Liver (tissue), 9 donors: Measurements from ENCODE around the gene PRSS12. TPM values are rescaled to one million over a fixed set of nuclear protein-coding genes. Genes with fewer than 3 reads are reported as not detected.

ENCODE experiments used
- DNase-seq: peaks from one replicate; pipeline ENCODE4 v3.0.0-alpha.2; 2017; ENCODE audit warnings: low spot score
- H3K27ac ChIP-seq, 2 donors: one replicate each; pipeline ENCODE4 v1.7.0; 2013; ENCODE audit warnings: inconsistent platforms in 2 of 2, low read length in 2 of 2, control low read depth in 1 of 2, low read depth in 1 of 2, mild to moderate bottlenecking in 1 of 2
- H3K27me3 ChIP-seq, 4 donors: one replicate each; pipeline versions ENCODE4 v1.6.1 to v1.7.0; 2013; ENCODE audit warnings: low read length in 3 of 4, inconsistent platforms in 1 of 4, mild to moderate bottlenecking in 1 of 4, moderate library complexity in 1 of 4; ENCODE audit not compliant: control insufficient read depth in 4 of 4, insufficient read depth in 4 of 4
- H3K36me3 ChIP-seq, 4 donors: one replicate each; pipeline versions ENCODE4 v1.6.1 to v1.7.0; 2013; ENCODE audit warnings: low read length in 3 of 4, mild to moderate bottlenecking in 3 of 4, low read depth in 1 of 4, moderate library complexity in 1 of 4; ENCODE audit not compliant: control insufficient read depth in 4 of 4, insufficient read depth in 3 of 4
- H3K4me1 ChIP-seq, 4 donors: one replicate each; pipeline versions ENCODE4 v1.6.1 to v1.7.0; 2013; ENCODE audit warnings: low read length in 3 of 4, mild to moderate bottlenecking in 3 of 4, moderate library complexity in 1 of 4; ENCODE audit not compliant: control insufficient read depth in 4 of 4, insufficient read depth in 4 of 4
- H3K4me3 ChIP-seq, 3 donors: one replicate each; pipeline versions ENCODE4 v1.6.1 to v1.7.0; 2013; ENCODE audit warnings: low read length in 3 of 3, control low read depth in 1 of 3, low read depth in 1 of 3, mild to moderate bottlenecking in 1 of 3
- H3K9ac ChIP-seq, 2 donors: one replicate each; pipeline ENCODE4 v1.7.0; 2013; ENCODE audit warnings: low read length in 2 of 2, mild to moderate bottlenecking in 2 of 2, moderate library complexity in 2 of 2, control low read depth in 1 of 2, low read depth in 1 of 2
- H3K9me3 ChIP-seq, 4 donors: one replicate each; pipeline versions ENCODE4 v1.6.1 to v1.7.0; 2013; ENCODE audit warnings: low read length in 3 of 4; ENCODE audit not compliant: control insufficient read depth in 4 of 4
- ATF3 ChIP-seq: IDR thresholded peaks from 2 replicates; pipeline ENCODE4 v1.6.1; 2016; ENCODE audit warnings: antibody characterized with exemption
- EGR1 ChIP-seq, 2 donors: IDR thresholded peaks; 2 replicates each; pipeline ENCODE4 v1.6.1; 2016 to 2018; ENCODE audit warnings: antibody characterized with exemption in 2 of 2, low read depth in 2 of 2
- FOXA1 ChIP-seq: IDR thresholded peaks from 2 replicates; pipeline ENCODE4 v1.6.1; 2016; ENCODE audit warnings: antibody characterized with exemption
- FOXA2 ChIP-seq: IDR thresholded peaks from 2 replicates; pipeline ENCODE4 v1.6.1; 2016; ENCODE audit warnings: antibody characterized with exemption
- GABPA ChIP-seq, 2 donors: IDR thresholded peaks in 1 of 2; conservative IDR thresholded peaks in 1 of 2; 2 replicates each; pipeline ENCODE4 v1.6.1; 2016; ENCODE audit warnings: antibody characterized with exemption in 2 of 2, mild to moderate bottlenecking in 1 of 2, moderate library complexity in 1 of 2
- HNF4A ChIP-seq, 2 donors: conservative IDR thresholded peaks; 2 replicates each; pipeline ENCODE4 v1.6.1; 2016; ENCODE audit warnings: antibody characterized with exemption in 2 of 2, mild to moderate bottlenecking in 2 of 2
- HNF4G ChIP-seq: IDR thresholded peaks from 2 replicates; pipeline ENCODE4 v1.6.1; 2016; ENCODE audit warnings: antibody characterized with exemption
- JUND ChIP-seq, 2 donors: IDR thresholded peaks; 2 replicates each; pipeline ENCODE4 v1.6.1; 2016; ENCODE audit warnings: antibody characterized with exemption in 2 of 2
- MAX ChIP-seq: IDR thresholded peaks from 2 replicates; pipeline ENCODE4 v1.6.1; 2016; ENCODE audit warnings: antibody characterized with exemption
- NR2F2 ChIP-seq: IDR thresholded peaks from 2 replicates; pipeline ENCODE4 v1.6.1; 2016; ENCODE audit warnings: antibody characterized with exemption
- RAD21 ChIP-seq, 2 donors: IDR thresholded peaks; 2 replicates each; pipeline ENCODE4 v1.6.1; 2016; ENCODE audit warnings: antibody characterized with exemption in 2 of 2, mild to moderate bottlenecking in 2 of 2
- REST ChIP-seq: IDR thresholded peaks from 2 replicates; pipeline ENCODE4 v1.6.1; 2016; ENCODE audit warnings: antibody characterized with exemption, mild to moderate bottlenecking
- SP1 ChIP-seq: IDR thresholded peaks from 2 replicates; pipeline ENCODE4 v1.6.1; 2018; ENCODE audit warnings: antibody characterized with exemption, mild to moderate bottlenecking
- YY1 ChIP-seq: IDR thresholded peaks from 2 replicates; pipeline ENCODE4 v1.6.1; 2016; ENCODE audit warnings: antibody characterized with exemption, mild to moderate bottlenecking
- ZBTB33 ChIP-seq: IDR thresholded peaks from 2 replicates; pipeline ENCODE4 v1.6.1; 2016; ENCODE audit warnings: antibody characterized with exemption
- WGBS: extraction: QIAGEN DNeasy Blood & Tissue Kit; methylation state at CpG from one replicate; pipeline ENCODE4 v1.1.7; 2013; 5-methylcytosine and 5-hydroxymethylcytosine counted together
- polyA plus RNA-seq, 2 donors: library from polyadenylated mRNA; stranded (reverse) in 1 of 2; unstranded in 1 of 2; fragments of 200-250 nt in 1 of 2; fragments of >200 nt in 1 of 2; fragmentation: Nextera tagmentation in 1 of 2; extraction: Ambion mirVana in 1 of 2; gene quantifications; one replicate each; pipeline versions ENCODE4 v1.2.1 to v1.2.3, GENCODE V29; 2013 to 2015
- total RNA-seq, 2 donors: library from RNA; depleted of rRNA; stranded (reverse); fragments of >200 nt; gene quantifications; one replicate each; pipeline ENCODE4 v1.2.3, GENCODE V29; 2014
- donor health status: healthy.
- donor health status: healthy.
- donor health status: healthy.
- donor health status: healthy.
- donor health status: healthy.

The PRSS12 gene
- total and polyA plus RNA-seq, 4 donors: 0.07 to 0.25 (median 0.10) TPM

GRCh38 chr4:118345813-118346212 lies 7.0 kb downstream of the PRSS12 start:
- H3K27ac ChIP-seq: no peak overlapping the region
- no peak overlapping the region for H3K9ac ChIP-seq
- H3K9me3 ChIP-seq: no peaks in the 10 kb centered on the region
- DNase-seq: no peak
- WGBS: 75% methylated on average over 1 of the region's 1 CpG
- no peak for TF ChIP-seq HNF4G
- no peak for TF ChIP-seq JUND (IDR thresholded peaks at IDR 0.05)
- H3K4me3 ChIP-seq: no peak overlapping the region
- no peaks in the 10 kb centered on the region for H3K4me1 ChIP-seq
- no peaks in the 10 kb centered on the region for H3K27me3 ChIP-seq
- H3K36me3 ChIP-seq: no peaks in the 10 kb centered on the region

- H3K9ac ChIP-seq: no peak overlapping the region
- H3K9me3 ChIP-seq: no peaks in the 10 kb centered on the region
- no peaks in the 10 kb centered on the region for H3K27me3 ChIP-seq
- H3K27ac ChIP-seq: no peak overlapping the region
- no peak overlapping the region for H3K4me3 ChIP-seq
- no peak for TF ChIP-seq ATF3
- no peak for TF ChIP-seq YY1
- TF ChIP-seq RAD21 (IDR thresholded peaks at IDR 0.05): no peak
- no peak for TF ChIP-seq NR2F2
- TF ChIP-seq ZBTB33: no peak
- TF ChIP-seq SP1: no peak
- no peak for TF ChIP-seq MAX
- TF ChIP-seq REST: no peak
- TF ChIP-seq EGR1 (IDR thresholded peaks at IDR 0.05; ENCODE audit: low read depth in 2 of 2): no peak
- TF ChIP-seq GABPA (IDR thresholded peaks at IDR 0.05 in 1 of 2, conservative IDR thresholded peaks at IDR 0.05 in 1 of 2): no peak
- no peak for TF ChIP-seq FOXA2
- TF ChIP-seq HNF4A (conservative IDR thresholded peaks at IDR 0.05): no peak
- no peak for TF ChIP-seq HNF4G
- TF ChIP-seq FOXA1: no peak
- H3K36me3 ChIP-seq: no peaks in the 10 kb centered on the region
- no peaks in the 10 kb centered on the region for H3K4me1 ChIP-seq
- no peak for DNase-seq
Observed at GRCh38 chr4:118344801-118345200, 8.0 kb downstream of the PRSS12 start.

GRCh38 chr4:118343501-118343900 lies 9.3 kb downstream of the PRSS12 start:
- Histone ChIP-seq H3K27me3 (no peaks in the 10 kb centered on the region), H3K4me3 (no peak overlapping the region), H3K9ac (no peak overlapping the region), H3K36me3 (no peaks in the 10 kb centered on the region), H3K9me3 (no peaks in the 10 kb centered on the region), H3K27ac (no peak overlapping the region), H3K4me1 (no peaks in the 10 kb centered on the region)
- TF ChIP-seq RAD21 (IDR thresholded peaks at IDR 0.05): no peak
- no peak for TF ChIP-seq NR2F2
- WGBS: 93% methylated on average over 3 of the region's 3 CpGs
- no peak for DNase-seq
